ENCODE results near the gene PKP1. TPM values are rescaled to one million over a fixed set of nuclear protein-coding genes. Genes with fewer than 3 reads are reported as not detected.
A peak's percentile ranks its signal among the peaks of the same experiment; 100 is the strongest.

Gene PKP1
- total RNA-seq, 2 donors from 2014 or later, result 0.18 to 0.44 TPM

DNA sequence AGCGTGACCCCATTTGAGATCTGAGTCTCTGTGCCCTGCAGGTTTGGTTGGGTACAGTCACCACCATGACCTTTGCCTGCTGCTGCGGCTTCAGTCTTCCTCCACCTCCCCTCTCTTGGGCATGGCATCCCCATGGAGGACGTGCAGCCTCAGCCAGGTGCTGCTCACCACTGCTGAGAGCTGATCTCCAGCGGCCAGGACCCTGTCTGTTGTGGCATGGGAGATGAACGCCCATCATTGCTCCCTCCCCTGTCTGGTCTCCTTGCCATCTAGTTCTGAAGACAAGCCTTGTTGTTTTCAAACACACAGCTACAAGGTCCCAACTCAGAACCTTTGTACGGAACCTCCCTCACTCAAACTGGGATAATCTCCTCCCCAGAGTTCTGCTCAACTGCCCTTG, 19.2 kb upstream of the PKP1 start:
- peaks cover 3% of the 10 kb centered on the region for H3K4me1 ChIP-seq (ENCODE audit: control insufficient read depth, insufficient read depth, low read length)
- WGBS, 2 experiments (ENCODE audit: insufficient coverage in 1 of 2, insufficient read length in 1 of 2), result 90 to 100% methylated on average over 5 to 6 of the region's 6 CpGs

DNA sequence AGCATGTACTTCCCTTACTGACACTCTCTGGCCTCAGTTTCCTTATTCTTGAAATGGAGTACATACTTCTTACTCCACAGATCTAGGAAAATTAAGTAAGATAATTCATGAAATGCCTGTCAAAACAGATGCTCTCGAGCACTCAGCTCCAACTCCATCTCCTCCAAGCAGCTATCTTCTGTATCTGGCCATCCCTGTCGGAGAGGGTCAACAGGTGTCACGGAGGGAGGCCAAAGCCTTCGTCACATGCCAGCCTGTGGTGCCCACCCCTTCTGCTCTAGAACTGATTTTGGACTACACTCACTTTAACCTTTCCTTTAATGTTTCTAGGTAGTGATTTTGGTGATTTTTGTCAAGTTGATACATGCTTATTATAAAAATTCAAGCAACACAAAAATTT, 18.8 kb upstream of the PKP1 start:
- peaks cover 37% of the 10 kb centered on the region for H3K27me3 Mint-ChIP-seq (ENCODE audit: insufficient read depth)
- Histone ChIP-seq H3K9me3 (ENCODE audit: control insufficient read depth, low read length) (no peaks in the 10 kb centered on the region), H3K27me3 (ENCODE audit: control insufficient read depth, insufficient read depth, low read length, poor library complexity, severe bottlenecking) (peaks cover 40% of the 10 kb centered on the region), H3K27ac (ENCODE audit: low read depth, low read length) (no peak overlapping the region), H3K4me1 (ENCODE audit: control insufficient read depth, insufficient read depth, low read length) (peaks cover 3% of the 10 kb centered on the region), H3K4me3 (ENCODE audit: low read length) (no peak overlapping the region), H3K36me3 (ENCODE audit: control insufficient read depth, insufficient read depth, low read length) (no peaks in the 10 kb centered on the region), H3K9ac (ENCODE audit: extremely low read depth, low read length, poor library complexity, severe bottlenecking) (no peak overlapping the region)
- no peak overlapping the region for H3K4me3 Mint-ChIP-seq
- H3K36me3 Mint-ChIP-seq (ENCODE audit: low read depth), result no peaks in the 10 kb centered on the region
- TF ChIP-seq, protein P1, sequence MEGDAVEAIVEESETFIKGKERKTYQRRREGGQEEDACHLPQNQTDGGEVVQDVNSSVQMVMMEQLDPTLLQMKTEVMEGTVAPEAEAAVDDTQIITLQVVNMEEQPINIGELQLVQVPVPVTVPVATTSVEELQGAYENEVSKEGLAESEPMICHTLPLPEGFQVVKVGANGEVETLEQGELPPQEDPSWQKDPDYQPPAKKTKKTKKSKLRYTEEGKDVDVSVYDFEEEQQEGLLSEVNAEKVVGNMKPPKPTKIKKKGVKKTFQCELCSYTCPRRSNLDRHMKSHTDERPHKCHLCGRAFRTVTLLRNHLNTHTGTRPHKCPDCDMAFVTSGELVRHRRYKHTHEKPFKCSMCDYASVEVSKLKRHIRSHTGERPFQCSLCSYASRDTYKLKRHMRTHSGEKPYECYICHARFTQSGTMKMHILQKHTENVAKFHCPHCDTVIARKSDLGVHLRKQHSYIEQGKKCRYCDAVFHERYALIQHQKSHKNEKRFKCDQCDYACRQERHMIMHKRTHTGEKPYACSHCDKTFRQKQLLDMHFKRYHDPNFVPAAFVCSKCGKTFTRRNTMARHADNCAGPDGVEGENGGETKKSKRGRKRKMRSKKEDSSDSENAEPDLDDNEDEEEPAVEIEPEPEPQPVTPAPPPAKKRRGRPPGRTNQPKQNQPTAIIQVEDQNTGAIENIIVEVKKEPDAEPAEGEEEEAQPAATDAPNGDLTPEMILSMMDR (conservative IDR thresholded peaks at IDR 0.05), result no peak
- H3K27ac Mint-ChIP-seq, result no peak overlapping the region
- H3K9me3 Mint-ChIP-seq, result no peaks in the 10 kb centered on the region
- H3K4me1 Mint-ChIP-seq, result peaks cover 2% of the 10 kb centered on the region
- DNase-seq, result peak; percentile 22
- 83 to 85% methylated on average over 1 to 4 of the region's 4 CpGs for WGBS, 2 experiments (ENCODE audit: insufficient coverage in 1 of 2, insufficient read length in 1 of 2)

More for the DNA sequence above, 19.2 kb upstream of the PKP1 start:
- Mint-ChIP-seq H3K27ac (no peak overlapping the region), H3K27me3 (ENCODE audit: insufficient read depth) (peaks cover 37% of the 10 kb centered on the region), H3K9me3 (no peaks in the 10 kb centered on the region), H3K4me3 (no peak overlapping the region), H3K36me3 (ENCODE audit: low read depth) (no peaks in the 10 kb centered on the region), H3K4me1 (peaks cover 4% of the 10 kb centered on the region)
- no peak overlapping the region for H3K27ac ChIP-seq (ENCODE audit: low read depth, low read length)
- TF ChIP-seq, protein P1 (conservative IDR thresholded peaks at IDR 0.05), result no peak
- H3K9ac ChIP-seq (ENCODE audit: extremely low read depth, low read length, poor library complexity, severe bottlenecking), result no peak overlapping the region
- peaks cover 40% of the 10 kb centered on the region for H3K27me3 ChIP-seq (ENCODE audit: control insufficient read depth, insufficient read depth, low read length, poor library complexity, severe bottlenecking)
- H3K36me3 ChIP-seq (ENCODE audit: control insufficient read depth, insufficient read depth, low read length), result no peaks in the 10 kb centered on the region
- H3K9me3 ChIP-seq (ENCODE audit: control insufficient read depth, low read length), result no peaks in the 10 kb centered on the region
- no peak overlapping the region for H3K4me3 ChIP-seq (ENCODE audit: low read length)
- peak; percentile 6 for DNase-seq

DNA sequence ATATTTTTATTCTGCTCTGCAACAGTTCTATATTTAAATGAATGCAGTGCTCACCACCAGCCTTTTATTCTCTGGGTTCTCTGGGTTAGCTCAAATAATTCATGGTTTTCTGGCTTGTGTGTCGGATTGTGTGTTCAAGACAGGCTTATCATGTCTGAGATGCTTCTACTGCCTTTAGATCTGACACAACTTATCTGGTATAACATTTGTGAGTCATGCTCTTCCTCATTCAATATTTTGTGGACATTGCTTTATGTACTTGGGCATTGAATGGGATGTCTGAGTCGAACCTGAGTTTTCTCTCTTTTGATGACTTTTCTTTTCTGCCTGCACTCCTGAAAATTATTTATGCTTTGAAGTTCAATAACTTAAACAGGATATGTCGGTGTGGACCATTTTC, 17.6 kb upstream of the PKP1 start:
- Mint-ChIP-seq H3K4me3 (no peak overlapping the region), H3K27me3 (ENCODE audit: insufficient read depth) (peaks cover 30% of the 10 kb centered on the region), H3K36me3 (ENCODE audit: low read depth) (no peaks in the 10 kb centered on the region), H3K27ac (no peak overlapping the region), H3K4me1 (no peaks in the 10 kb centered on the region), H3K9me3 (no peaks in the 10 kb centered on the region)
- H3K9me3 ChIP-seq (ENCODE audit: control insufficient read depth, low read length), result no peaks in the 10 kb centered on the region
- H3K27ac ChIP-seq (ENCODE audit: low read depth, low read length), result no peak overlapping the region
- peaks cover 31% of the 10 kb centered on the region for H3K27me3 ChIP-seq (ENCODE audit: control insufficient read depth, insufficient read depth, low read length, poor library complexity, severe bottlenecking)
- H3K4me3 ChIP-seq (ENCODE audit: low read length), result no peak overlapping the region
- H3K36me3 ChIP-seq (ENCODE audit: control insufficient read depth, insufficient read depth, low read length), result no peaks in the 10 kb centered on the region
- H3K9ac ChIP-seq (ENCODE audit: extremely low read depth, low read length, poor library complexity, severe bottlenecking), result no peak overlapping the region
- TF ChIP-seq, protein P1 (conservative IDR thresholded peaks at IDR 0.05), result no peak
- 82 to 94% methylated on average over 2 to 3 of the region's 3 CpGs for WGBS, 2 experiments (ENCODE audit: insufficient coverage in 1 of 2, insufficient read length in 1 of 2)
- H3K4me1 ChIP-seq (ENCODE audit: control insufficient read depth, insufficient read depth, low read length), result peaks cover 3% of the 10 kb centered on the region
- DNase-seq, result no peak

Data from endodermal cell (in vitro differentiated cells).